ENCODE measurements around the gene LRRC14B.

Gene LRRC14B

DNA sequence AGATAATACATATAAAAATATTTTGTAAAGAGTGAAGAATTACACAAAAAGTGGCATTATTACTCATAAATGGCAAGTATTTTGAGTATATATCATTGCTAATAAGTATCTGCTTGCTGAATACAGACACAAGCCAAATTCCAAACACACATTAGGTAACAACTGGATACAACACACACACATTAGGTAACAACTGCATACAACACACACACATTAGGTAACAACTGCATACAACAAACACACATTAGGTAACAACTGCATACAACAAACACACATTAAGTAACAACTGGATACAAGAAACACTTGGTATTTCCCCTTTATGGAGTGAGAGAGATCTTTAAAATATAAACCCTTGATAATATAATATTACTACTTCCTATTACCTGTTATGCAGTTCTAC, 13.2 kb downstream of the LRRC14B start:
- DNase-seq (ENCODE audit: low read depth) = no peak
- H3K4me3 ChIP-seq (ENCODE audit: control insufficient read depth, low read depth, low read length) = no peak overlapping the region
- TF ChIP-seq, protein P1, sequence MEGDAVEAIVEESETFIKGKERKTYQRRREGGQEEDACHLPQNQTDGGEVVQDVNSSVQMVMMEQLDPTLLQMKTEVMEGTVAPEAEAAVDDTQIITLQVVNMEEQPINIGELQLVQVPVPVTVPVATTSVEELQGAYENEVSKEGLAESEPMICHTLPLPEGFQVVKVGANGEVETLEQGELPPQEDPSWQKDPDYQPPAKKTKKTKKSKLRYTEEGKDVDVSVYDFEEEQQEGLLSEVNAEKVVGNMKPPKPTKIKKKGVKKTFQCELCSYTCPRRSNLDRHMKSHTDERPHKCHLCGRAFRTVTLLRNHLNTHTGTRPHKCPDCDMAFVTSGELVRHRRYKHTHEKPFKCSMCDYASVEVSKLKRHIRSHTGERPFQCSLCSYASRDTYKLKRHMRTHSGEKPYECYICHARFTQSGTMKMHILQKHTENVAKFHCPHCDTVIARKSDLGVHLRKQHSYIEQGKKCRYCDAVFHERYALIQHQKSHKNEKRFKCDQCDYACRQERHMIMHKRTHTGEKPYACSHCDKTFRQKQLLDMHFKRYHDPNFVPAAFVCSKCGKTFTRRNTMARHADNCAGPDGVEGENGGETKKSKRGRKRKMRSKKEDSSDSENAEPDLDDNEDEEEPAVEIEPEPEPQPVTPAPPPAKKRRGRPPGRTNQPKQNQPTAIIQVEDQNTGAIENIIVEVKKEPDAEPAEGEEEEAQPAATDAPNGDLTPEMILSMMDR (IDR thresholded peaks at IDR 0.05; ENCODE audit: control insufficient read depth, insufficient read depth, low read depth, low read length, missing control alignments) = no peak

GRCh38 chr5:204966-205670, 13.8 kb downstream of the LRRC14B start:
- no peak for DNase-seq (ENCODE audit: low read depth)
- TF ChIP-seq, protein P1 (IDR thresholded peaks at IDR 0.05; ENCODE audit: control insufficient read depth, insufficient read depth, low read depth, low read length, missing control alignments) = no peak
- H3K4me3 ChIP-seq (ENCODE audit: control insufficient read depth, low read depth, low read length) = no peak overlapping the region

- H3K4me3 ChIP-seq (ENCODE audit: control insufficient read depth, low read depth, low read length) = no peak overlapping the region
- TF ChIP-seq, protein P1 (IDR thresholded peaks at IDR 0.05; ENCODE audit: control insufficient read depth, insufficient read depth, low read depth, low read length, missing control alignments) = no peak
- DNase-seq (ENCODE audit: low read depth) = no peak
These were observed 15.1 kb downstream of the LRRC14B start for GRCh38 chr5:206406-206805.

GRCh38 chr5:206927-207536, 15.7 kb downstream of the LRRC14B start:
- H3K4me3 ChIP-seq (ENCODE audit: control insufficient read depth, low read depth, low read length) = no peak overlapping the region
- no peak for DNase-seq (ENCODE audit: low read depth)
- TF ChIP-seq, protein P1 (IDR thresholded peaks at IDR 0.05; ENCODE audit: control insufficient read depth, insufficient read depth, low read depth, low read length, missing control alignments) = no peak

- DNase-seq (ENCODE audit: low read depth) = no peak
- TF ChIP-seq, protein P1 (IDR thresholded peaks at IDR 0.05; ENCODE audit: control insufficient read depth, insufficient read depth, low read depth, low read length, missing control alignments) = no peak
- H3K4me3 ChIP-seq (ENCODE audit: control insufficient read depth, low read depth, low read length) = no peak overlapping the region
These were observed 16.3 kb downstream of the LRRC14B start for GRCh38 chr5:207599-207998.

DNA sequence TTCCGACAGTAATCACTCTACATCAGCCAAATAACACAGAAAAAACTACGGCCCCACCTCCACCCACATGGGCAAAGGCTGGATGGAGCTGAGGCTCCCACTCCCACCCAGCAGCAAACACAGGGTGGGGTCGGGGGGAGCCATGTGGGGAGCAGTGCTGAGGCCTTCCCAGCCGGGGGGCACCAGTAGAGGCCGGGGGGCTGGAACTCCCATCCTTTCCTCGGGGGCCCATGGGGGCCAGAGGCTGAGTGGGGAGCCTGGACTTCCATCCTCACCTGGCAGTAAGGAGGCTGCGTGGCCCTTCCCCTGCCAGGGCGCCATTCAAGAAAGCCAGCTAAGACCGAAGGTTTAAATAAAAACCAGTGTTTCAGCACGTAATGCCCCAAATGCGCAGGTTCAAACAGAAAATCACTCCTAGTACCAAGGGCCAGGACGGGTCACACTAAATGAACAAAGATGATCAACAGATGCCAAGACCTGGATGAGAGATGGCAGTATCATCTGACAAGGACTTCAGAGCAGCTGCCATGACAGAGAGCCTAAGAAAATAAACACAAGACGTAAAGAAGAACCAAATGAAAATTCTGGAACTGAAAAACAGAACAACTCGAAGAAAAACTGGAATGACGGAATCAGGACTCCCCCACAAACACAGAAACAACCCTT, 17.3 kb downstream of the LRRC14B start:
- H3K4me3 ChIP-seq (ENCODE audit: control insufficient read depth, low read depth, low read length) = no peak overlapping the region
- TF ChIP-seq, protein P1 (IDR thresholded peaks at IDR 0.05; ENCODE audit: control insufficient read depth, insufficient read depth, low read depth, low read length, missing control alignments) = no peak

More for the DNA sequence above, 17.3 kb downstream of the LRRC14B start:
- DNase-seq (ENCODE audit: low read depth) = no peak
